B cell (primary cell): Measurements from ENCODE around the gene ISL2.

Source experiments
- CTCF ChIP-seq: fragments of 200-600 bp; IDR thresholded peaks from one replicate; pipeline ENCODE4 v1.8.0; 2022; ENCODE audit warnings: antibody characterized with exemption, mild to moderate bottlenecking
- EZH2 ChIP-seq: IDR thresholded peaks from 2 replicates; pipeline ENCODE4 v1.6.1; 2012; ENCODE audit warnings: borderline replicate concordance, low read depth, mild to moderate bottlenecking, moderate library complexity, low read length; ENCODE audit not compliant: insufficient read depth, poor library complexity, severe bottlenecking

- TF ChIP-seq CTCF: no peak
- TF ChIP-seq EZH2: no peak
Measured at GRCh38 chr15:76330080-76330680, 6.4 kb upstream of the ISL2 start.
